Measurements from ENCODE around the gene RBM19.

The RBM19 gene

GRCh38 chr12:113837528-113838296 is 128.4 kb downstream of the RBM19 start:
- Histone ChIP-seq H3K9me3 (ENCODE audit: insufficient read depth, low read depth, low read length) (no peaks in the 10 kb centered on the region), H3K9ac (ENCODE audit: low read depth, low read length) (no peak overlapping the region), H3K36me3 (ENCODE audit: insufficient read depth, low read length) (no peaks in the 10 kb centered on the region), H3K27me3 (ENCODE audit: insufficient read depth, low read length) (no peaks in the 10 kb centered on the region), H3K4me3 (ENCODE audit: low read length) (no peak overlapping the region), H3K27ac (ENCODE audit: low read depth, low read length) (no peak overlapping the region), H3K4me1 (ENCODE audit: insufficient read depth, low read length) (peaks cover 3% of the 10 kb centered on the region; the same call in 1 of the 2 replicates)
- WGBS = 91% methylated on average over 14 of the region's 15 CpGs

DNA sequence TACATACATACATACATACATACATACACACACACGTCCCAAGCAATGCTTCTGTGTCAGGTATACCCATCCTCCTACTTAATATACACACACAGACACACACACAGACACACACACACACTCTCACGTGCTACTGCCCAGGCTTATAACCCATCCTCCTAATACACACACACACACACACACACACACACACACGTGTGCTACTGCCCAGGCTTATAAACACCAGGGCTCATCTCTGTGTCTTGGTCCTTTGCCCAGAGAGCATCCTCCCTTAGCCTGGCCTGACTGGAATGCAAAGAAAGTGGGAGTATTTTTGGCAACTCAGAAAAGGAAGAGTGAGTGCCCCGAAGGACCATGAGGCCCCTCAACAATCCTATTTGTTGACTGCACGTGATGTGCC is 129.0 kb downstream of the RBM19 start:
- no peak overlapping the region for H3K4me3 ChIP-seq (ENCODE audit: low read length)

DNA sequence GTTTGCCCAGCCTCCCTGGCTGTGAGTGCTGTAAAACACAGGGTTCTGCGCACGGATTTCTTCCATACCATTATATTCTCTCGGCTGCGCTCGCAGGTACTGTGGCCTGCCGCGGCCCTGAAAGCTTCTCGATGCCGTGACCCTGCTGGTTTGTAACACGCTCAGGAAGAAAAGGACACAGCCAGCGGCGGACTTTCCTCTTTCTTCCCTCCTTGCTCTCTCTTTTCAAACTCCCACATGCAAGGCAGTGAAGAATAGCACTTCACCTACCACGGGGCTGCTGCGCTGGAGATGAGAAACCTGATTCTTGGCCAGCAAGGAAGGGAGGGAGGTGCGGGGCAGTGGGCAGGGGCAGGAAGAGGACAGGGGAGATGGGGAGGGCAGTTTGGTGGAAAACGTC is 130.2 kb downstream of the RBM19 start:
- H3K9ac ChIP-seq (ENCODE audit: low read depth, low read length) = no peak overlapping the region
- no peak overlapping the region for H3K4me3 ChIP-seq (ENCODE audit: low read length)
- H3K27me3 ChIP-seq (ENCODE audit: insufficient read depth, low read length) = no peaks in the 10 kb centered on the region
- 94% methylated on average over 16 of the region's 16 CpGs for WGBS
- H3K4me1 ChIP-seq (ENCODE audit: insufficient read depth, low read length) = peaks cover 3% of the 10 kb centered on the region; the same call in 1 of the 2 replicates
- no peak overlapping the region for H3K27ac ChIP-seq (ENCODE audit: low read depth, low read length)
- no peaks in the 10 kb centered on the region for H3K9me3 ChIP-seq (ENCODE audit: insufficient read depth, low read depth, low read length)
- no peaks in the 10 kb centered on the region for H3K36me3 ChIP-seq (ENCODE audit: insufficient read depth, low read length)

More for the DNA sequence above, 129.0 kb downstream of the RBM19 start:
- Histone ChIP-seq H3K9ac (ENCODE audit: low read depth, low read length) (no peak overlapping the region), H3K36me3 (ENCODE audit: insufficient read depth, low read length) (no peaks in the 10 kb centered on the region), H3K9me3 (ENCODE audit: insufficient read depth, low read depth, low read length) (no peaks in the 10 kb centered on the region), H3K27ac (ENCODE audit: low read depth, low read length) (no peak overlapping the region), H3K4me1 (ENCODE audit: insufficient read depth, low read length) (peaks cover 3% of the 10 kb centered on the region; the same call in 1 of the 2 replicates), H3K27me3 (ENCODE audit: insufficient read depth, low read length) (no peaks in the 10 kb centered on the region)
- 90% methylated on average over 5 of the region's 5 CpGs for WGBS

- Histone ChIP-seq H3K4me3 (ENCODE audit: low read length) (no peak overlapping the region), H3K27ac (ENCODE audit: low read depth, low read length) (no peak overlapping the region), H3K9me3 (ENCODE audit: insufficient read depth, low read depth, low read length) (no peaks in the 10 kb centered on the region), H3K4me1 (ENCODE audit: insufficient read depth, low read length) (peaks cover 3% of the 10 kb centered on the region; the same call in 1 of the 2 replicates), H3K27me3 (ENCODE audit: insufficient read depth, low read length) (no peaks in the 10 kb centered on the region), H3K36me3 (ENCODE audit: insufficient read depth, low read length) (no peaks in the 10 kb centered on the region), H3K9ac (ENCODE audit: low read depth, low read length) (no peak overlapping the region)
- 95% methylated on average over 16 of the region's 16 CpGs for WGBS
Observed at GRCh38 chr12:113835433-113835832, 130.7 kb downstream of the RBM19 start.

DNA sequence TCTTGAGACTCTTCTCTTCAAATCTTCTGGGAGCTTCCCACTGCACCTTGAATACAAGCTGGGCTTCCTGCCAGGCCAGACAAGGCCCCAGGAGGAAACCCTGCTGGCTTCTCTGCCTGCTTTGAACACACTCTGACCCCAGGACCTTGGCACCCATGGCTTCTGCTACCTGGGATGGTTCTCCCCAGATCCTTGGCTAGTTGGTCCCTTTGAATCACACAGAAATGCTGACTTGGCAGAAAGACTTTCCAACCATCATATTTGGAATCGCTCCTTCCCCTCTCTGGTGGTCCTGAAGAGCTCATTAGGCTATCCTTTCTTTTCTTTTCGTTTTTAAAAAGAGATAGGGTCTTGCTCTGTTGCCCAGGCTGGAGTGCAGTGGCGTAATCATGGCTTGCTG is 132.7 kb downstream of the RBM19 start:
- Histone ChIP-seq H3K27me3 (ENCODE audit: insufficient read depth, low read length) (no peaks in the 10 kb centered on the region), H3K36me3 (ENCODE audit: insufficient read depth, low read length) (no peaks in the 10 kb centered on the region), H3K9ac (ENCODE audit: low read depth, low read length) (no peak overlapping the region), H3K9me3 (ENCODE audit: insufficient read depth, low read depth, low read length) (no peaks in the 10 kb centered on the region), H3K4me3 (ENCODE audit: low read length) (no peak overlapping the region), H3K27ac (ENCODE audit: low read depth, low read length) (no peak overlapping the region), H3K4me1 (ENCODE audit: insufficient read depth, low read length) (peaks cover 3% of the 10 kb centered on the region; the same call in 1 of the 2 replicates)
- WGBS = 96% methylated on average over 3 of the region's 3 CpGs

DNA sequence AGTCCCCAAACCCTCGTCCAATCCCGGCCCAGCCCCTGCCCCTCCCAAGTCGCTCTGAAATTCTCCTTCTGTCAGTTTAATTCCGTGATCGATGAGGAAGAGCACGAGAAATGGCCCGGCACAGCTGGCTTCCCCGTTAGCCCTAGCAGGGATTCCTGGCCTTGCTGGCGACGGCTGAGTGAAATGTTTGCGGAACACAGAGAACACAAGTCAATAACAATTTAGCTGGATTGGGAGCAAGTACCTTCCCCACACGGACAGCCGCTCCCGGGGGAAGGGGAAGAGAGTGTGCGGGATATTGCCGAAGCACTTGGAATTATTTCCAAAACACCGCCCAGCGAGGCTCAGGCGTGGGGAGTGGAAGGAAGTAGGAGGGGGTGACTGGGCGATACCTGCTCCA is 134.6 kb downstream of the RBM19 start:
- Histone ChIP-seq H3K27ac (ENCODE audit: low read depth, low read length) (no peak overlapping the region), H3K36me3 (ENCODE audit: insufficient read depth, low read length) (no peaks in the 10 kb centered on the region), H3K27me3 (ENCODE audit: insufficient read depth, low read length) (no peaks in the 10 kb centered on the region), H3K9me3 (ENCODE audit: insufficient read depth, low read depth, low read length) (no peaks in the 10 kb centered on the region), H3K9ac (ENCODE audit: low read depth, low read length) (no peak overlapping the region), H3K4me1 (ENCODE audit: insufficient read depth, low read length) (peaks cover 3% of the 10 kb centered on the region; the same call in 1 of the 2 replicates), H3K4me3 (ENCODE audit: low read length) (no peak overlapping the region)
- WGBS = 92% methylated on average over 20 of the region's 20 CpGs

DNA sequence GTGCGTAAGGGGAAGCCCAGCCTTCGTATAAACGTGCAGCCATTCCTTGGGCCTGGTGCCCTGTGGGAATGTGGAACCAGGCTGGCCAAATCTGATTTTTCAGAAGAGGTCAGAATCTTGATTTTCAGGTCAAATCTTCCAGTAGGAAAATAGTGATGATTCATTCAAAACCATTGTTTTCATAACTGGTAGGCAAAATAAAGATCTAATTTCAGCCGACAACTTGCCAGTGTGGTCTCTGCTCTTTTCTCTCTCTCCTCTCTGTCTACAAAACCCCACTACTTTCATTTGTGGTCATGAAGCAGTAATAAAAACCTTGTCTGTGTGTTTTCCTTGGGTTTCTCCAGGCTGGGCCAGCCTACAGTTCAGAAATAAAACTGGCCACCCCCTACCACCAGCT is 135.1 kb downstream of the RBM19 start:
- Histone ChIP-seq H3K9ac (ENCODE audit: low read depth, low read length) (no peak overlapping the region), H3K27me3 (ENCODE audit: insufficient read depth, low read length) (no peaks in the 10 kb centered on the region), H3K27ac (ENCODE audit: low read depth, low read length) (no peak overlapping the region), H3K9me3 (ENCODE audit: insufficient read depth, low read depth, low read length) (no peaks in the 10 kb centered on the region), H3K4me1 (ENCODE audit: insufficient read depth, low read length) (peaks cover 3% of the 10 kb centered on the region; the same call in 1 of the 2 replicates), H3K4me3 (ENCODE audit: low read length) (no peak overlapping the region), H3K36me3 (ENCODE audit: insufficient read depth, low read length) (no peaks in the 10 kb centered on the region)
- WGBS = 94% methylated on average over 4 of the region's 4 CpGs

DNA sequence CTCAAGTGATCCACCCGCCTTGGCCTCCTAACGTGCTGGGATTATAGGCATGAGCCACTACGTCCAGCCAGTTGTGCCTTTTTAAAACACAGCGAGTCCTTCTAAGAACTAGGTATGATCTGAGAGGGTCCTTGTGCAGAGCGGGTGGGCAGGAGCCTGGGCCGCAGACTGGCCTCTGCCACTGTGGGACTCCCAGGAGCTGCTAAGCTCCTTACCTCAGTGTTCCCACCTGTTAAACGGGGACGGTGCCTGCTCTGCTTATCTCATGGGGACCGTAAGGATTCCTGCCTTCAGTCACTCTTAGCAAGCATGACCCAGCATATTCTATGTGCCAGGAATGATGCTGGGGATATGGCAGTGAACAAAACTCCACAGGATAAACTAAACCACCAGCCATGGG is 136.9 kb downstream of the RBM19 start:
- Histone ChIP-seq H3K4me1 (ENCODE audit: insufficient read depth, low read length) (no peaks in the 10 kb centered on the region), H3K27ac (ENCODE audit: low read depth, low read length) (no peak overlapping the region), H3K9ac (ENCODE audit: low read depth, low read length) (no peak overlapping the region), H3K27me3 (ENCODE audit: insufficient read depth, low read length) (no peaks in the 10 kb centered on the region), H3K4me3 (ENCODE audit: low read length) (no peak overlapping the region), H3K36me3 (ENCODE audit: insufficient read depth, low read length) (no peaks in the 10 kb centered on the region), H3K9me3 (ENCODE audit: insufficient read depth, low read depth, low read length) (no peaks in the 10 kb centered on the region)
- 96% methylated on average over 9 of the region's 9 CpGs for WGBS

DNA sequence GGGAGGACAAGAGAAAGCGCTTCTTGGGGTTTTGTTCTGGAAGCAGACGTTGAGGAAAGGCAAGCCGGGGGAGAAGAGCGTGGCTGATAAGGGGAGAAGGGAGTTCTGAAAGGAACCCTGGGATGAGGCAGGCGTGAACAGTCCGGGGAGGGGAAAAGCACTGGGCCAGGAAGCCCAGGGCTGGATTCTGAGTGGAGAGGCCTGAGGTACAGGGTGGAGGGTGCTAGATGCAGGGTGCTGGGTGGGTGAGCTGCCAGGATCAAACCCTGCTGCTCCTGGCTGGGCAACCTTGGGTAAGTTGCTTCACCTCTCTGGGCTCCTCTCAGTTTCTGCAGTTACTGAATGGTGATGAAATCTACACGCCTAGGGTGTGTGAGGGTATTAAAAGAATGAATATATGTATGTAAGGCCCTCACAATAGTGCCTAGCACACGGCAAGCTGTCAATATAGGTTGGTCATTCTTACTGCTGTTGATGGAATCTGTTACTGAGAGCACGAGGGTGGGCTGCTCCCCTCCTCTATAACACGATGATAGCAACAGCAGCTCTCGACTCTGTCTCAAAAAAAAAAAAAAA is 138.5 kb downstream of the RBM19 start:
- H3K4me3 ChIP-seq (ENCODE audit: low read length) = no peak overlapping the region
- H3K9me3 ChIP-seq (ENCODE audit: insufficient read depth, low read depth, low read length) = no peaks in the 10 kb centered on the region
- no peaks in the 10 kb centered on the region for H3K4me1 ChIP-seq (ENCODE audit: insufficient read depth, low read length)
- no peaks in the 10 kb centered on the region for H3K27me3 ChIP-seq (ENCODE audit: insufficient read depth, low read length)
- WGBS = 82% methylated on average over 11 of the region's 11 CpGs
- H3K36me3 ChIP-seq (ENCODE audit: insufficient read depth, low read length) = no peaks in the 10 kb centered on the region
- no peak overlapping the region for H3K9ac ChIP-seq (ENCODE audit: low read depth, low read length)
- H3K27ac ChIP-seq (ENCODE audit: low read depth, low read length) = no peak overlapping the region

DNA sequence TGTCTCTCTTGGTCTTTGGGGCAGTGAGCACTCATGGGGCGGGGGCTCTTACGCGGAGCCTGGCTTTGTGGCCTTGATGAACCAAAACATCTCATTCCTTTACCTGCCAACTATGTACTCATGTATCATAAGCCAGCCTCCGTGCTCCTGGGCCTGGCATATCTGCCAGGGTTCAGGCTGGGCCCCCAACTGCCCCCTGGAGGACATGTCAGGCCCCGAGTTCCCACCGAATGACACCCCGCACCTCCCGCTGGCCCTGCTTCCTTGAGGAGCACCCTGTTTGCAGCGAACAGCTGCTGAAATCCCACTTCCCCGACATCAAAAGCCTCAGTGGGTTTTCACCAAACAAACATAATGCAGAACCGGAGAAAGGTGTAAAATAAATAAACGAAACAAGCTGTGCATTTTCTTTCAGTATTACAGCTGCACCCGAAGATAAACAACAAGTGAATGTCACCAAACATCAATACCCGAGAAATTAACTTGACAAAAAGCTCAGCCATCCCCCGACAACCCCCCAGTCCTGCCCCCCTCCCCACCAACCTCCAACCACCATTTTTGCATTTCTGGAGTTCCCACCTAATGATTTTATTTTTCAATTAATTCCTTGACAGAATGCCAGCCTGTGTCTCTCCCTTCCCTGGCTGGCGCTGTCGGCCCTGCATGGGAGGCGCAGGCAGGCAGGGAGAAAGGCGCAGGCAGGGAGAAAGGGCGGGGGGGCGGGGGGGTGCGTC is 139.2 kb downstream of the RBM19 start:
- no peak overlapping the region for H3K9ac ChIP-seq (ENCODE audit: low read depth, low read length)
- 81% methylated on average over 22 of the region's 22 CpGs for WGBS
- H3K9me3 ChIP-seq (ENCODE audit: insufficient read depth, low read depth, low read length) = no peaks in the 10 kb centered on the region
- H3K36me3 ChIP-seq (ENCODE audit: insufficient read depth, low read length) = no peaks in the 10 kb centered on the region
- H3K4me3 ChIP-seq (ENCODE audit: low read length) = no peak overlapping the region
- no peaks in the 10 kb centered on the region for H3K27me3 ChIP-seq (ENCODE audit: insufficient read depth, low read length)
- H3K27ac ChIP-seq (ENCODE audit: low read depth, low read length) = no peak overlapping the region
- H3K4me1 ChIP-seq (ENCODE audit: insufficient read depth, low read length) = no peaks in the 10 kb centered on the region

DNA sequence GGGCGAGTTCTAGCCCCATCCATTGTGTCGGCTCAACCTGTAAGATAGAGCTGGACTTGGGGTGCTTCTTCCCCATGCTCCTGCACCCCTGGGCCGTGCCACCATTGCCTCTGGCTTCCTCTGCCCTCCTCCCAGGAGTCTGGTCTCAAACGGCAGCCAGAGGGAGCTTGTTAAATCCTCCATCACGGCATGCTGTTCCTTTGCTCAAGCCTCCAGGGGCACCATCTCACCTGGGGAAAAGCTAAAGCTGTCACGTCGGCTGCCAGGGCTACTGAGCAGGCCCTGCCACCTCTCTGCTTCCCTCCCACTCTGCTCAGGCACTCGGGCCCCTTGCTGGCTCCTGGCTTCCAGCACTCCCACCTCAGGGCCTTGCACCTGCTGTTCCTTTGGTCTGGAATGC is 140.4 kb downstream of the RBM19 start:
- Histone ChIP-seq H3K9me3 (ENCODE audit: insufficient read depth, low read depth, low read length) (no peaks in the 10 kb centered on the region), H3K27ac (ENCODE audit: low read depth, low read length) (no peak overlapping the region), H3K4me3 (ENCODE audit: low read length) (no peak overlapping the region), H3K4me1 (ENCODE audit: insufficient read depth, low read length) (no peaks in the 10 kb centered on the region), H3K9ac (ENCODE audit: low read depth, low read length) (no peak overlapping the region), H3K36me3 (ENCODE audit: insufficient read depth, low read length) (no peaks in the 10 kb centered on the region), H3K27me3 (ENCODE audit: insufficient read depth, low read length) (no peaks in the 10 kb centered on the region)
- 76% methylated on average over 8 of the region's 8 CpGs for WGBS
